ENCODE results near the gene ZSWIM3.
"Not testable (repeated sequence)": the region's sequence is repeated elsewhere in the genome, so short reads cannot be mapped to it uniquely, and the experiment has no call there.

The ZSWIM3 gene

DNA sequence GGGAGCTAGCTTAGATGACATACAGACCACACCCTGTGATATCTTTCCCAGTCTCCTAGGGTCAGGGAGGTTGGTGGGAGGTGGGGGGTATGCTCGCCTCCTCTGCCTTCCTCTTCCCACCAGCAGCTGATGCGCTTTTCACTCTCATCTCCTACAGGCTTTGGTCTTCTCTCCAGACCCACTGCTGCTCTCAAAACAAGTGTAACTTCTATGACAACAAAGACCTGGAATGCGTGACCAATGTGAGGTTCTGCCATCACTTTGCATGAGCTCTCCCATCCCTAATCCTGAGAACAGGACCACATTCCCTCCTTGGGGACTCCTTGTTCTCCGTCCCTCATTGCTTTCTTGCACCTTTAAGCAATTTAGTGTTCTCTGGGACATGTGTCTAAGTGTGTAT is 36.4 kb downstream of the ZSWIM3 start:
- TF ChIP-seq, protein P1, sequence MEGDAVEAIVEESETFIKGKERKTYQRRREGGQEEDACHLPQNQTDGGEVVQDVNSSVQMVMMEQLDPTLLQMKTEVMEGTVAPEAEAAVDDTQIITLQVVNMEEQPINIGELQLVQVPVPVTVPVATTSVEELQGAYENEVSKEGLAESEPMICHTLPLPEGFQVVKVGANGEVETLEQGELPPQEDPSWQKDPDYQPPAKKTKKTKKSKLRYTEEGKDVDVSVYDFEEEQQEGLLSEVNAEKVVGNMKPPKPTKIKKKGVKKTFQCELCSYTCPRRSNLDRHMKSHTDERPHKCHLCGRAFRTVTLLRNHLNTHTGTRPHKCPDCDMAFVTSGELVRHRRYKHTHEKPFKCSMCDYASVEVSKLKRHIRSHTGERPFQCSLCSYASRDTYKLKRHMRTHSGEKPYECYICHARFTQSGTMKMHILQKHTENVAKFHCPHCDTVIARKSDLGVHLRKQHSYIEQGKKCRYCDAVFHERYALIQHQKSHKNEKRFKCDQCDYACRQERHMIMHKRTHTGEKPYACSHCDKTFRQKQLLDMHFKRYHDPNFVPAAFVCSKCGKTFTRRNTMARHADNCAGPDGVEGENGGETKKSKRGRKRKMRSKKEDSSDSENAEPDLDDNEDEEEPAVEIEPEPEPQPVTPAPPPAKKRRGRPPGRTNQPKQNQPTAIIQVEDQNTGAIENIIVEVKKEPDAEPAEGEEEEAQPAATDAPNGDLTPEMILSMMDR (IDR thresholded peaks at IDR 0.05; ENCODE audit: low read depth, low read length): no peak
- no peak for DNase-seq (ENCODE audit: extremely low read depth, low read depth)

DNA sequence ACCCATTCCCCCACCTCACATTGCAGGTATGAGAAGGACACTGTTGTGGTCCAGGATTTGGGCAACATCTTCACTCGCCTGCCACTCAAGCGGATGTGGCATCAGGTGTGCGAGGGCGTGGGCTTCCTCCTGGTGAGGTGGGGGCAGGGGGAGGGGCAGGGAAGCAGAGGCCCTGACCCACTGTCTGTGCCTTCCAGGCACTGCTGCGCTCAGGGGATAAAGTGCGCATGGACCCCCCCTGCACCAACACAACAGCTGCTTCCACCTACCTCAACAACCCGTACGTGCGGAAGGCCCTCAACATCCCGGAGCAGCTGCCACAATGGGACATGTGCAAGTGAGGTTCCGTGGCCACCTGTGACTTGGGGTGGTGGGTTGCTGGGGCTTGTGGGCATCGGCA is 37.4 kb downstream of the ZSWIM3 start:
- DNase-seq (ENCODE audit: extremely low read depth, low read depth): no peak

DNA sequence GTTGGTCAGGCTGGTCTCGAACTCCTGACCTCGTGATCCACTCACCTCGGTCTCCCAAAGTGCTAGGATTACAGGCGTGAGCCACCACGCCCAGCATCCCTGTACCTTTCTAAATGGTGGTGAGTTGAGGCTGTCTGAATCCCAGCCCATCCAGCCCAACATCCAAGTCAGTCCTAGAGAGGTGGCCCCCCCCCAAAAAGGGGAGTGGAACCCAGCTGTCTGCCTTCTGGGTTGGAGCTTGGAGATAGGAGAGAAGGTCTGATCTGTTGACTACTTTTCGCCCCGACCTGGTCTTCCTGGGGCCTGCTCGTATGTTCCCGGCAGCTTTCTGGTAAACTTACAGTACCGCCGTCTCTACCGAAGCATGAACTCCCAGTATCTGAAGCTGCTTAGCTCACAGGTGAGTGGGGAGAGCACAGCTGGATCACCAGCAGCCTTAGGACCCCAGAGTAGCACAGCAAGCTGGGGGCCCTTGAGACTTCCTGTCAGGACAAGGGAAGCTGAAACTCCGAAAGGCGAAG is 39.3 kb downstream of the ZSWIM3 start:
- no peak for DNase-seq (ENCODE audit: extremely low read depth, low read depth)
- TF ChIP-seq, protein P1 (IDR thresholded peaks at IDR 0.05; ENCODE audit: low read depth, low read length): no peak

More for the DNA sequence above, 37.4 kb downstream of the ZSWIM3 start:
- TF ChIP-seq, protein P1 (IDR thresholded peaks at IDR 0.05; ENCODE audit: low read depth, low read length): no peak

- DNase-seq (ENCODE audit: extremely low read depth, low read depth): no peak
- TF ChIP-seq, protein P1 (IDR thresholded peaks at IDR 0.05; ENCODE audit: low read depth, low read length): no peak
Observed at GRCh38 chr20:45897289-45897688, 39.9 kb downstream of the ZSWIM3 start.

GRCh38 chr20:45897692-45898091 is 40.3 kb downstream of the ZSWIM3 start:
- TF ChIP-seq, protein P1 (IDR thresholded peaks at IDR 0.05; ENCODE audit: low read depth, low read length): no peak

DNA sequence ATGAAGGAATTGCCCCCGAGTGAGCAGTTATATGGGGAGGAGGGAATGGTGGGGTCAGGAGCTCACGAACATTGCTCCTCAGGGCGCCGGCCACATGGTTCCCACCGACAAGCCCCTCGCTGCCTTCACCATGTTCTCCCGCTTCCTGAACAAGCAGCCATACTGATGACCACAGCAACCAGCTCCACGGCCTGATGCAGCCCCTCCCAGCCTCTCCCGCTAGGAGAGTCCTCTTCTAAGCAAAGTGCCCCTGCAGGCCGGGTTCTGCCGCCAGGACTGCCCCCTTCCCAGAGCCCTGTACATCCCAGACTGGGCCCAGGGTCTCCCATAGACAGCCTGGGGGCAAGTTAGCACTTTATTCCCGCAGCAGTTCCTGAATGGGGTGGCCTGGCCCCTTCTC is 40.9 kb downstream of the ZSWIM3 start:
- DNase-seq (ENCODE audit: extremely low read depth, low read depth): no peak
- TF ChIP-seq, protein P1 (IDR thresholded peaks at IDR 0.05; ENCODE audit: low read depth, low read length): no peak

More at GRCh38 chr20:45897692-45898091, 40.3 kb downstream of the ZSWIM3 start:
- DNase-seq (ENCODE audit: extremely low read depth, low read depth): no peak

- TF ChIP-seq, protein P1 (IDR thresholded peaks at IDR 0.05; ENCODE audit: low read depth, low read length): no peak
- DNase-seq (ENCODE audit: extremely low read depth, low read depth): no peak
Observed at GRCh38 chr20:45899046-45899835, 41.8 kb downstream of the ZSWIM3 start.

DNA sequence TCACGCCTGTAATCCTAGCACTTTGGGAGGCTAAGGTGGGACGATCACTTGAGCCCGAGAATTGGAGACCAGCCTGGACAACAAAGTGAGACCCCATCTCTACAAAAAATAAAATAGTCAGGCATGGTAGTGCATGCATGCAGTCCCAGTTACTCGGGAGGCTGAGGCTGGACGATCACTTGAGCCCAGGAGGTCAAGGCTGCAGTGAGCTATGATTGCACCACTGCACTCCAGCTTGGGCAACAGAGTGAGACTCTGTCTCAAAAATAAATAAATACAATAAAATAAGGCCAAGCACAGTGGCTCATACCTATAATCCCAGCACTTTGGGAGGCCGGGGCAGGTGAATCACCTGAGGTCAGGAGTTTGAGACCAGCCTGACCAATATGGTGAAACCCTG is 43.9 kb downstream of the ZSWIM3 start:
- DNase-seq (ENCODE audit: extremely low read depth, low read depth): not testable (repeated sequence)
